GM12872 (cell line): ENCODE results near the gene SDF2.

ENCODE experiments used
- CTCF ChIP-seq: IDR thresholded peaks from 3 replicates; pipeline ENCODE4 v1.5.1; 2011; ENCODE audit warnings: low read depth, mild to moderate bottlenecking, low read length, moderate library complexity; ENCODE audit not compliant: insufficient read depth

The SDF2 gene

GRCh38 chr17:28641579-28641978 lies 20.1 kb downstream of the SDF2 start:
- no peak for TF ChIP-seq CTCF

- no peak for TF ChIP-seq CTCF
Observed at GRCh38 chr17:28635506-28635905, 26.2 kb downstream of the SDF2 start.

GRCh38 chr17:28634206-28634865 lies 27.4 kb downstream of the SDF2 start:
- TF ChIP-seq CTCF: no peak

- no peak for TF ChIP-seq CTCF
Observed at GRCh38 chr17:28626818-28627217, 34.9 kb downstream of the SDF2 start.

DNA sequence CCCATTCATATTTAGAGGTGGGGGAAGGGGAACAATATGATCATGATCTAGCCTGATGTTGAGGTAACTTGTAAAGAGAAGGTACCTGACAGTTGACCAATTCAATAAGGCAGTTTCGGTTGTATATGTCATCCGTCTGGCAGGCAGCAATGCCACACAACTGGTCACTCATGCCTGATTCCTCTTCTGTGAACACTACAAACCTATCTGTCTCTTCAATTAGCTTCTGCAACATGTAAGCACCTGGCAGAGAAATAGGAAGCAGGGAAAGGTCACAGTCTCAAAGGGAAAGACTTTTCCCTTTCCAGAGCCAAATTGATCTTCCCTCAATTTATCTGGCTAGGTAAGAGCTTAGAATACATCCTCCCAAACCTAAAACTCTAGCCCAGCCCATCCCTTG lies 37.6 kb downstream of the SDF2 start:
- no peak for TF ChIP-seq CTCF

DNA sequence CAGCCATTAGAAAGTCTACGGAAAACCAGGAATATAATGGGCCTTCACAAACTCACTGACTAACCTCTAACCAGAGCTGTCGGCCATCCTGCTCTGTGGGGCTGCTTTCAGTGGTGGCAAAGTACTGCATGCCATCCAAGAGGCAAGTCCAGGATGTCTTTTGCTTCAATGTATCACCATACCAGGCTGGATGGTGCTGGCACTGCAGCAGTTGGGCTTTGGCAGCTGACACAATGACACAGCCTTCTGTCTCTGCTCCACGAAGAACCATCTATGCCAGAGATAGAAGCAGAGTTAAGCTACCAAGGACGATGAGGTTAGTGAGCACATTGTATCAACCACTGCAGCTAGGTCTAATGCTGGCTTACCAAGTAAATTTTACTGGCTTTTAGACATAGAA lies 38.0 kb downstream of the SDF2 start:
- TF ChIP-seq CTCF: no peak

DNA sequence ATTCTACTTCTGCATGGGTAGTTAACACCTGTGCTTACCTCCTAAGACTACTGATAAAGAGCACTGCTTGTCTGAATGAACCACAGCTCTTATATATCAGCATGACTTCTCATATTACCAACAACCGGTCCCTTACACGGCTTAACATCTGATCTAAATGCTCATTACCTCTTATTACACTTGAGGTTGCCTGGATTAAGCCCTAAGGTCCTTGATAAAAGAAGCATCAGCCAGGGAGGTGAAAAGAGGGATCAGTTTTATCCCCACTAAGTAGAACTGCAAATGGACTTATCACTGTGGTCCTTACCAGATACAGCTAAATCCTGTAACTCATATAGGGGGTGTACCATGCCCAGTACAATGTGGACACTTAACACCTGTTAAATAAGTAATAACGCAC lies 39.5 kb downstream of the SDF2 start:
- no peak for TF ChIP-seq CTCF

GRCh38 chr17:28620010-28620409 lies 41.7 kb downstream of the SDF2 start:
- TF ChIP-seq CTCF: no peak
